Neural progenitor cell (in vitro differentiated cells): ENCODE results near the gene FATE1.

Source experiments
- CTCF ChIP-seq: fragments of 200-600 bp; sonication (generic); IDR thresholded peaks from 2 replicates; pipeline ENCODE4 v1.5.1; 2017; ENCODE audit warnings: antibody characterized with exemption, mild to moderate bottlenecking
- EZH2 ChIP-seq: fragments of 200-600 bp; sonication (generic); IDR thresholded peaks from 2 replicates; pipeline ENCODE4 v1.6.1; 2017; ENCODE audit warnings: antibody characterized with exemption, mild to moderate bottlenecking, moderate library complexity

- TF ChIP-seq EZH2 = no peak
- TF ChIP-seq CTCF = no peak
These were observed 23.0 kb upstream of the FATE1 start for GRCh38 chrX:151692825-151693224.
